ENCODE measurements around the gene WNT16.

GRCh38 chr7:121337398-121337797, 8.6 kb downstream of the WNT16 start:
- TF ChIP-seq CTCF (IDR thresholded peaks at IDR 0.05; ENCODE audit: low read depth, low read length) (peak; percentile 64), EZH2phosphoT487 (IDR thresholded peaks at IDR 0.05; ENCODE audit: low read depth) (no peak)

Data from OCI-LY3 (cell line).